GM21447 (cell line): ENCODE results near the gene SNCB.
A peak's percentile ranks its signal among the peaks of the same experiment; 100 is the strongest.

Experiments
- ATAC-seq: cut with Tn5 transposase; IDR thresholded peaks from one replicate; pipeline ENCODE4 v1.9.1; 2021; ENCODE audit not compliant: unreplicated experiment

SNCB gene

GRCh38 chr5:176625966-176626875, 4.1 kb downstream of the SNCB start:
- no peak for ATAC-seq

- no peak for ATAC-seq
These were observed 4.8 kb downstream of the SNCB start for GRCh38 chr5:176625512-176625911.

- ATAC-seq, result no peak
These were observed 5.4 kb downstream of the SNCB start for GRCh38 chr5:176624938-176625337.

GRCh38 chr5:176624142-176624541, 6.2 kb downstream of the SNCB start:
- no peak for ATAC-seq

- ATAC-seq, result no peak
These were observed 8.7 kb downstream of the SNCB start for GRCh38 chr5:176621661-176622079.

GRCh38 chr5:176620333-176620981, 9.9 kb downstream of the SNCB start:
- ATAC-seq, result no peak

GRCh38 chr5:176619569-176620332, 10.6 kb downstream of the SNCB start:
- no peak for ATAC-seq

GRCh38 chr5:176619203-176619568, 11.1 kb downstream of the SNCB start:
- peak; percentile 78 for ATAC-seq

- no peak for ATAC-seq
These were observed 11.6 kb downstream of the SNCB start for GRCh38 chr5:176618783-176619182.

GRCh38 chr5:176616511-176616910, 13.8 kb downstream of the SNCB start:
- ATAC-seq, result no peak

GRCh38 chr5:176614805-176615478, 15.4 kb downstream of the SNCB start:
- no peak for ATAC-seq

GRCh38 chr5:176612855-176613254, 17.5 kb downstream of the SNCB start:
- ATAC-seq, result no peak

GRCh38 chr5:176612008-176612407, 18.3 kb downstream of the SNCB start:
- no peak for ATAC-seq

GRCh38 chr5:176611435-176611834, 18.9 kb downstream of the SNCB start:
- ATAC-seq, result no peak

- peak; percentile 25 for ATAC-seq
These were observed 19.9 kb downstream of the SNCB start for GRCh38 chr5:176610435-176610773.

GRCh38 chr5:176609724-176610434, 20.5 kb downstream of the SNCB start, which contains the start of gene GPRIN1:
GPRIN1 (minus strand) TSS chr5:176610156; CDS start chr5:176599834, 10,322 bp downstream.
- ATAC-seq, result peak; percentile 68

GRCh38 chr5:176608937-176609723, 21.2 kb downstream of the SNCB start:
- peak; percentile 19 for ATAC-seq

- ATAC-seq, result no peak
These were observed 22.1 kb downstream of the SNCB start for GRCh38 chr5:176608142-176608705.

GRCh38 chr5:176606875-176607274, 23.5 kb downstream of the SNCB start:
- no peak for ATAC-seq
